Measurements from ENCODE around the gene HSPA12B.
A peak's percentile ranks its signal among the peaks of the same experiment; 100 is the strongest.

The HSPA12B gene

DNA sequence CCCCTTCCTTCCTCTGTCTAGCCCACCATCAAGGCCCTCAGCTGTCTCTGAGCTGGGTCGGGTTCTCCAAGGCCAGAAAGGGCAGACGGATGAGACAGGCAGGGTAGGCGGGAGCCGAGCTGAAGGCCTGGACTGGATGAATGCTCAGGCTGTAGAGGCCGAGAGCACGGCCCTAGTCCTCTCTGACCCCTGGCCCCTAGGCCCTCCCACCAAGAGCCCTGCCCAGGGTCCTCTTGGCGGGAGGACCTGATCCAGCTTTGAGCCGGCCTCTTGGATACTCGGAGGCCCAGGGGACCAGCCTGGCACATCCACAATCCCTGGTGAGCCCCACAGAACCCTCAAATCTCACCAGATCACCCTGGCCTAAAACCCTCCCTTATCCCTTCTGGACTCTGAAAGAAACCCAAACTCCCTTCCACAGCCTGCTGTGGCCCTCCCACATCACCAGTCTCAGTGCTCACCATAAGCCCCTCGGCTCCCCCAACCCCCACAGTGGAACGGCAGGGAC lies 26.9 kb downstream of the HSPA12B start (continued):
- no peak for TF ChIP-seq SETDB1 (IDR thresholded peaks at IDR 0.05; ENCODE audit: insufficient read length, low read length)

- Histone ChIP-seq H3K27ac (ENCODE audit: extremely low read depth, low read depth, low read length) (no peak overlapping the region), H3K4me1 (ENCODE audit: control insufficient read depth, insufficient read depth, low read length) (no peaks in the 10 kb centered on the region), H3K36me3 (ENCODE audit: control insufficient read depth in 2 of 2, insufficient read depth in 1 of 2, low read length in 2 of 2) (peaks cover 0 to 55% of the 10 kb centered on the region in 2 experiments; a peak in 2 of 3 replicates), H3K9me3 (ENCODE audit: control insufficient read depth, insufficient read depth, low read depth, low read length) (no peaks in the 10 kb centered on the region), H3K4me3 (ENCODE audit: low read depth, low read length) (no peak overlapping the region)
- TF ChIP-seq ZNF776 (tag by site-specific recombination; IDR thresholded peaks at IDR 0.05; ENCODE audit: borderline replicate concordance) (no peak), ZIC2 (tag by site-specific recombination; IDR thresholded peaks at IDR 0.05) (peak; percentile 72)
- CTCF ChIA-PET = interaction anchor here (0.6 to 10.8 kb wide), 4 partner anchors 9 to 83 kb away, joined by 3 to 133 read pairs (median 8); no protein-coding TSS in a partner anchor
- POLR2A ChIA-PET = no interaction called here
Observed at GRCh38 chr20:3759884-3760283, 27.4 kb downstream of the HSPA12B start.

GRCh38 chr20:3760655-3761348 lies 28.3 kb downstream of the HSPA12B start:
- POLR2A ChIA-PET = no interaction called here
- TF ChIP-seq OSR2 (tag by site-specific recombination; IDR thresholded peaks at IDR 0.05) = peak; percentile 32; the same call in 1 of the 2 replicates
- TF ChIP-seq ZNF335 (tag by site-specific recombination; conservative IDR thresholded peaks at IDR 0.05) = no peak
- no peak overlapping the region for H3K27ac ChIP-seq (ENCODE audit: extremely low read depth, low read depth, low read length)

GRCh38 chr20:3763671-3764601 lies 31.5 kb downstream of the HSPA12B start:
- TF ChIP-seq, protein P1, sequence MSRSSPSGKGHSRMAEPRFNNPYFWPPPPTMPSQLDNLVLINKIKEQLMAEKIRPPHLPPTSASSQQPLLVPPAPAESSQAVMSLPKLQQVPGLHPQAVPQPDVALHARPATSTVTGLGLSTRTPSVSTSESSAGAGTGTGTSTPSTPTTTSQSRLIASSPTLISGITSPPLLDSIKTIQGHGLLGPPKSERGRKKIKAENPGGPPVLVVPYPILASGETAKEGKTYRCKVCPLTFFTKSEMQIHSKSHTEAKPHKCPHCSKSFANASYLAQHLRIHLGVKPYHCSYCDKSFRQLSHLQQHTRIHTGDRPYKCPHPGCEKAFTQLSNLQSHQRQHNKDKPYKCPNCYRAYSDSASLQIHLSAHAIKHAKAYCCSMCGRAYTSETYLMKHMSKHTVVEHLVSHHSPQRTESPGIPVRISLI (tag by site-specific recombination; IDR thresholded peaks at IDR 0.05) = no peak
- TF ChIP-seq, protein P2, sequence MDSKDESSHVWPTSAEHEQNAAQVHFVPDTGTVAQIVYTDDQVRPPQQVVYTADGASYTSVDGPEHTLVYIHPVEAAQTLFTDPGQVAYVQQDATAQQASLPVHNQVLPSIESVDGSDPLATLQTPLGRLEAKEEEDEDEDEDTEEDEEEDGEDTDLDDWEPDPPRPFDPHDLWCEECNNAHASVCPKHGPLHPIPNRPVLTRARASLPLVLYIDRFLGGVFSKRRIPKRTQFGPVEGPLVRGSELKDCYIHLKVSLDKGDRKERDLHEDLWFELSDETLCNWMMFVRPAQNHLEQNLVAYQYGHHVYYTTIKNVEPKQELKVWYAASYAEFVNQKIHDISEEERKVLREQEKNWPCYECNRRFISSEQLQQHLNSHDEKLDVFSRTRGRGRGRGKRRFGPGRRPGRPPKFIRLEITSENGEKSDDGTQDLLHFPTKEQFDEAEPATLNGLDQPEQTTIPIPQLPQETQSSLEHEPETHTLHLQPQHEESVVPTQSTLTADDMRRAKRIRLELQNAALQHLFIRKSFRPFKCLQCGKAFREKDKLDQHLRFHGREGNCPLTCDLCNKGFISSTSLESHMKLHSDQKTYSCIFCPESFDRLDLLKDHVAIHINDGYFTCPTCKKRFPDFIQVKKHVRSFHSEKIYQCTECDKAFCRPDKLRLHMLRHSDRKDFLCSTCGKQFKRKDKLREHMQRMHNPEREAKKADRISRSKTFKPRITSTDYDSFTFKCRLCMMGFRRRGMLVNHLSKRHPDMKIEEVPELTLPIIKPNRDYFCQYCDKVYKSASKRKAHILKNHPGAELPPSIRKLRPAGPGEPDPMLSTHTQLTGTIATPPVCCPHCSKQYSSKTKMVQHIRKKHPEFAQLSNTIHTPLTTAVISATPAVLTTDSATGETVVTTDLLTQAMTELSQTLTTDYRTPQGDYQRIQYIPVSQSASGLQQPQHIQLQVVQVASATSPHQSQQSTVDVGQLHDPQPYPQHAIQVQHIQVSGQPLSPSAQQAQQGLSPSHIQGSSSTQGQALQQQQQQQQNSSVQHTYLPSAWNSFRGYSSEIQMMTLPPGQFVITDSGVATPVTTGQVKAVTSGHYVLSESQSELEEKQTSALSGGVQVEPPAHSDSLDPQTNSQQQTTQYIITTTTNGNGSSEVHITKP (tag by site-specific recombination; IDR thresholded peaks at IDR 0.05) = peak; percentile 28; the same call in 1 of the 2 replicates
- TF ChIP-seq ZNF19 (tag by site-specific recombination; IDR thresholded peaks at IDR 0.05; ENCODE audit: low read depth) (no peak), ZNF624 (tag by site-specific recombination; IDR thresholded peaks at IDR 0.05) (no peak), REST (tag by site-specific recombination; IDR thresholded peaks at IDR 0.05) (no peak)
- Histone ChIP-seq H3K4me3 (ENCODE audit: low read depth, low read length) (no peak overlapping the region), H3K4me1 (ENCODE audit: control insufficient read depth, insufficient read depth, low read length) (peaks cover 7% of the 10 kb centered on the region), H3K9me3 (ENCODE audit: control insufficient read depth, insufficient read depth, low read depth, low read length) (no peaks in the 10 kb centered on the region), H3K36me3 (ENCODE audit: control insufficient read depth in 2 of 2, insufficient read depth in 1 of 2, low read length in 2 of 2) (peaks cover 0 to 25% of the 10 kb centered on the region in 2 experiments; a peak in 2 of 3 replicates), H3K27ac (ENCODE audit: extremely low read depth, low read depth, low read length) (no peak overlapping the region)
- CTCF ChIA-PET = interaction anchor here (0.7 to 10.8 kb wide), 5 partner anchors 13 to 76 kb away, joined by 3 to 133 read pairs (median 3); partner anchors contain the start of gene SPEF1
- POLR2A ChIA-PET = interaction anchor here (0.7 kb wide), 1 partner anchor 94 kb away, joined by 5 read pairs; no protein-coding TSS in a partner anchor

More at GRCh38 chr20:3760655-3761348, 28.3 kb downstream of the HSPA12B start:
- no peak overlapping the region for H3K4me3 ChIP-seq (ENCODE audit: low read depth, low read length)
- H3K9me3 ChIP-seq (ENCODE audit: control insufficient read depth, insufficient read depth, low read depth, low read length) = no peaks in the 10 kb centered on the region
- no peaks in the 10 kb centered on the region for H3K4me1 ChIP-seq (ENCODE audit: control insufficient read depth, insufficient read depth, low read length)
- CTCF ChIA-PET = interaction anchor here (1.5 to 10.8 kb wide), 3 partner anchors 10 to 84 kb away, joined by 6 to 133 read pairs (median 10); no protein-coding TSS in a partner anchor
- H3K36me3 ChIP-seq (ENCODE audit: control insufficient read depth in 2 of 2, insufficient read depth in 1 of 2, low read length in 2 of 2) = peaks cover 0 to 47% of the 10 kb centered on the region in 2 experiments; a peak in 2 of 3 replicates
